AG10803 (cell line): ENCODE data around the gene RTN4.
"Not testable (repeated sequence)": the region's sequence is repeated elsewhere in the genome, so short reads cannot be mapped to it uniquely, and the experiment has no call there.

Source experiments
- DNase-seq: peaks from one replicate; pipeline ENCODE4 v3.0.0; 2010; ENCODE audit warnings: low read depth
- H3K4me3 ChIP-seq: 2 replicates; pipeline ENCODE4 v1.5.1; 2011; ENCODE audit warnings: mild to moderate bottlenecking, low read length, control low read depth
- TF ChIP-seq, protein P1 (sequence below): conservative IDR thresholded peaks from 2 replicates; pipeline ENCODE4 v1.5.1; 2011; ENCODE audit warnings: mild to moderate bottlenecking, low read length, control low read depth, inconsistent platforms

Gene RTN4

DNA sequence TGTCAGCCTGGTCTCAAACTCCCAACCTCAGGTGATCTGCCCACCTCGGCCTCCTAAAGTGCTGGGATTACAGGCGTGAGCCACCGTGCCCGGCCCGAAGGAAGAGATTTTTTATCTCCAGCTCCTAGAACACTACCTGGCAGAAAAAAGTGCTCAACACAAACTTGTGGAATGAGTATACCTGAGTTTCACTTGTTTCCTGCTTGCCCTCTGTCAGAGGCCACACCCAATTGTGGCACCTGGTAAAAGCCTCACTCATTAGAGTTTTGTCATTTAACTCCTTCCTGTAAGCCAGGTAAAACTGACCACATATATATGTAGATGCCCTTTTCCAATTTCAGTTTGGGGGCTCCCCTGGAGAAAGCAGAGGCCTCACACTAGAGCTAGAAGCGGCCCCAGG, 42.2 kb upstream of the RTN4 start:
- H3K4me3 ChIP-seq, result no peak overlapping the region
- TF ChIP-seq, protein P1, sequence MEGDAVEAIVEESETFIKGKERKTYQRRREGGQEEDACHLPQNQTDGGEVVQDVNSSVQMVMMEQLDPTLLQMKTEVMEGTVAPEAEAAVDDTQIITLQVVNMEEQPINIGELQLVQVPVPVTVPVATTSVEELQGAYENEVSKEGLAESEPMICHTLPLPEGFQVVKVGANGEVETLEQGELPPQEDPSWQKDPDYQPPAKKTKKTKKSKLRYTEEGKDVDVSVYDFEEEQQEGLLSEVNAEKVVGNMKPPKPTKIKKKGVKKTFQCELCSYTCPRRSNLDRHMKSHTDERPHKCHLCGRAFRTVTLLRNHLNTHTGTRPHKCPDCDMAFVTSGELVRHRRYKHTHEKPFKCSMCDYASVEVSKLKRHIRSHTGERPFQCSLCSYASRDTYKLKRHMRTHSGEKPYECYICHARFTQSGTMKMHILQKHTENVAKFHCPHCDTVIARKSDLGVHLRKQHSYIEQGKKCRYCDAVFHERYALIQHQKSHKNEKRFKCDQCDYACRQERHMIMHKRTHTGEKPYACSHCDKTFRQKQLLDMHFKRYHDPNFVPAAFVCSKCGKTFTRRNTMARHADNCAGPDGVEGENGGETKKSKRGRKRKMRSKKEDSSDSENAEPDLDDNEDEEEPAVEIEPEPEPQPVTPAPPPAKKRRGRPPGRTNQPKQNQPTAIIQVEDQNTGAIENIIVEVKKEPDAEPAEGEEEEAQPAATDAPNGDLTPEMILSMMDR, result no peak
- no peak for DNase-seq

DNA sequence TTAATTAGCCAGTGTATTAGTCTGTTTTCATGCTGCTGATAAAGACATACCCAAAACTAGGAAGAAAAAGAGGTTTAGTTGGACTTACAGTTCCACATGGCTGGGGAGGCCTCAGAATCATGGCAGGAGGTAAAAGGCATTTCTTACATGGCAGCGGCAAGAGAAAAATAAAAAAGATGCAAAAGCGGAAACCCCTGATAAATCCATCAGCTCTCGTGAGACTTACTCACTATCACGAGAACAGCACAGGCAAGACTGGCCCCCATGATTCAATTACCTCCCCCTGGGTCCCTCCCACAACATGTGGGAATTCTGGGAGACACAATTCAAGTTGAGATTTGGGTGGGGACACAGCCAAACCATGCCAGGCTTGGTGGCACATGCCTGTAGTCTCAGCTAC, 41.4 kb upstream of the RTN4 start:
- not testable (repeated sequence) for DNase-seq, H3K4me3 ChIP-seq

DNA sequence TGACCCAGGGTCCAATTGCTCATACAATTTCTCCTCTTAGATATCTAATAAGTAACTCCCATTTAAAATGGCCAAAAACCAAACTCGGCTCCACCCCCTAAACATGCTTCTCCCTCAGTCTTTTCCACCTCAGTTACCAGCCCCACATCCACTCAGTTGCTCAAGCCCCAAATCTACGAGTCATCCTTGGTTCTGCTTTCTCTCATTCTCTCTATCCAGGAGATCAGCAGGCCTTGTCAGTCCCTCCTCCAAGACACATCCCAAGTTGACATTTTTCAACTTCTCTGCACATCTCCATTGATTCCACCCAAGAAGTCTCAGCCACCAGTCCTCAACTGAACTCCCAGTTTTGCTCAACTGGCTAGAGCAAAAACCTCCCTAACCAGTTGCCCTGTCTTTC, 40.5 kb upstream of the RTN4 start:
- no peak overlapping the region for H3K4me3 ChIP-seq
- TF ChIP-seq, protein P1, result no peak
- DNase-seq, result peak; percentile 55

DNA sequence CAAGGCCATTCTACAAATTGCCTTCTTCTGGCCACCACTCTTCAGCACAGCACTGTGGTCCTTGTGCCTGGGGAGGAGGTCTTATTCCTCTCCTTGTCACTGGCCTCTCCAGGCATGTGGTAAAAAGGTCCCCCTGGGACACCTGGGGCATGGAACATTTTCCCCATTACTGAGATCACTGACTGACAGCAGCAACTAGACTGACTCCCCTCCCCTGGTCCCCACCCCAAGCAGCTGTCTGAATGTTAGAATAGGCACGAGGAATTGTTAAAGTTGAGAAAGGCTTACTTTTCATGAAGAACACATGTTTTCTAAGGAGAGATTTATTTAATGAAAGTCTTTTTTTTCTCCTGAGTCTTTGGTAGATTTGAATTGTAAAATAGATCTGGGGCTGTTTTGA, 39.5 kb upstream of the RTN4 start:
- no peak overlapping the region for H3K4me3 ChIP-seq
- no peak for DNase-seq
- TF ChIP-seq, protein P1, result no peak

DNA sequence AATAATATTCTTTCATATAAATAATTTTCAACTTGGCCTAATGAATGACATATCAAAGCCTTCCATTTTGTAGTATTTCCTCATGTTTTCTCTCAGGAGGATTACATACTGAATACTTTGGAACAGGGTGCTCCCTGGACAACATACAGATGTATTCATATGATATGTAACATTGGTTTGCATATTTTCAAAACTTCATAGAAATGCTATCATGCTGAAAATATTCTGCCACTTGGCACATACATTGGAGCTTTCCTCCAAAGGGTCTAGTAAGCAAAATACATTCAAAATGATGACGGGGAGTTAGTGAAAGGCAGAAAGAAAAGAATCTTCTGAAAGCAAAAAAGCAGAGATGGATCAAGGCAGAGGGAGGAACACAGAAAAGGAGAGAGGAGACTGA, 38.1 kb upstream of the RTN4 start:
- DNase-seq, result no peak
- TF ChIP-seq, protein P1, result no peak
- H3K4me3 ChIP-seq, result no peak overlapping the region

DNA sequence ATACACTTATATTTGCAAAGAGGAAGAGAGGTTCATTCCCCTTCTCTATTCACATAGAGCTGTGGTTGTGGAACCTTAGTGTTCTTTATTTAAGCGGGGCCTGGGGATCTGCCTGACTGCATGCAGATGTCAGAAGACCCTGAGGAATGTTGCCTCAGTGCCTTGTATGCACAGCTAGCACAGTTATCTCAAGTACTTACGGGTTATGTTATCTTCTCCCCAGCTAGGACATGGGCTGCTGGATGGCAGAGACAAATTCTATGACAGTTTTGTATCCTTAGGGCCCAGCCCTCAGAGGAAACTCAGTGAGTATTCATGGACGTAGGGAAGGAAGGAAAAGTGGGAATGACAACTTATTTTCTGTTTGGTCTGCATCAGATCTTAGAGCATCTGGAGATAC, 37.7 kb upstream of the RTN4 start:
- TF ChIP-seq, protein P1, result no peak
- DNase-seq, result no peak
- H3K4me3 ChIP-seq, result no peak overlapping the region

DNA sequence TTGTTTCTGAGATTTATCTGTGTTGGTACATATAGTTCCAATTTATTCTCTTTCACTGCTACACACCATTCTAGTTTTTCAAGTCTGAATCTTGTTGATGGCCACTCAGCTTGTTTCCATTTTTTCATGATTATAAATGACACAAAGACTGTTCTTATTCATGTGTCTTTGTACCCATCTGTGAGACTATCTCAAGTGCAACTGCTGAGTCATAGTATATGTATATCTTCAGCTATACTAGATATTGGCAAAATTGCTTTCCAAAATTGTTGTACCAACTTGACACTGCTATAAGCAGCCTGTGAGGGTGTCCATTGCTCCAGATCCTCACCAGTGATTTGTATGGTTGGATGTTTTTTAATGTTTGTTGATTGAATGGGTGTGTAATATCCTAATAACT, 37.2 kb upstream of the RTN4 start:
- DNase-seq, result no peak
- TF ChIP-seq, protein P1, result no peak
- H3K4me3 ChIP-seq, result no peak overlapping the region
